Bone marrow (tissue), 2 donors: ENCODE measurements around the gene TMED6.
A peak's percentile ranks its signal among the peaks of the same experiment; 100 is the strongest.
"Not testable (repeated sequence)": the region's sequence is repeated elsewhere in the genome, so short reads cannot be mapped to it uniquely, and the experiment has no call there.

Source experiments
- DNase-seq, 2 donors: peaks; one replicate each; lab custom pipeline; 2025; lab: John Stamatoyannopoulos, UW

The TMED6 gene

GRCh38 chr16:69360070-69360469 is 8.5 kb upstream of the TMED6 start:
- not testable (repeated sequence) for DNase-seq

- DNase-seq, result no peak
These were observed 951 bp downstream of the TMED6 start for GRCh38 chr16:69350536-69351133.

- DNase-seq, result no peak
These were observed 2.0 kb downstream of the TMED6 start for GRCh38 chr16:69349536-69349935.

- DNase-seq, result no peak
These were observed 3.4 kb downstream of the TMED6 start for GRCh38 chr16:69348222-69348621.

- DNase-seq, result no peak
These were observed 4.9 kb downstream of the TMED6 start for GRCh38 chr16:69346683-69347082.

GRCh38 chr16:69345923-69346322 is 5.7 kb downstream of the TMED6 start:
- DNase-seq, result no peak

- DNase-seq, result no peak
These were observed 7.4 kb downstream of the TMED6 start for GRCh38 chr16:69344171-69344570.

GRCh38 chr16:69340095-69340644 is 11.4 kb downstream of the TMED6 start:
- no peak for DNase-seq

GRCh38 chr16:69339289-69340094 is 12.1 kb downstream of the TMED6 start, which contains the start of the genes COG8 and NIP7:
TSS of gene COG8 (minus strand) at chr16:69339564. CDS start at chr16:69339552, 12 bp downstream.
TSS of gene NIP7 (plus strand) at chr16:69339772. CDS start at chr16:69339830, 58 bp downstream.
- peak; percentile 81 to 98 for DNase-seq

GRCh38 chr16:69338557-69339288 is 12.9 kb downstream of the TMED6 start:
- no peak for DNase-seq

GRCh38 chr16:69334696-69335095 is 16.9 kb downstream of the TMED6 start:
- DNase-seq, result no peak

GRCh38 chr16:69330286-69331109 is 21.1 kb downstream of the TMED6 start, which contains the start of gene PDF:
TSS of gene PDF (minus strand) at chr16:69330588. CDS start at chr16:69330570, 18 bp downstream.
- DNase-seq, result peak; percentile 62 to 68

- no peak for DNase-seq
These were observed 22.0 kb downstream of the TMED6 start for GRCh38 chr16:69329369-69330285.

- DNase-seq, result no peak
These were observed 22.7 kb downstream of the TMED6 start for GRCh38 chr16:69328854-69329316.

- no peak for DNase-seq
These were observed 23.8 kb downstream of the TMED6 start for GRCh38 chr16:69327585-69328310.

- no peak for DNase-seq
These were observed 25.3 kb downstream of the TMED6 start for GRCh38 chr16:69326172-69326873.

- DNase-seq, result no peak
These were observed 25.8 kb downstream of the TMED6 start for GRCh38 chr16:69325784-69326171.

- no peak for DNase-seq
These were observed 26.9 kb downstream of the TMED6 start for GRCh38 chr16:69324585-69325253.
